Gastroesophageal sphincter (tissue), 4 donors: Measurements from ENCODE around the gene THAP8. TPM values are rescaled to one million over a fixed set of nuclear protein-coding genes. Genes with fewer than 3 reads are reported as not detected.
"Not testable (repeated sequence)": the region's sequence is repeated elsewhere in the genome, so short reads cannot be mapped to it uniquely, and the experiment has no call there.

Experiments
- ATAC-seq: fragments of 150-250 bp; one replicate; pipeline ENCODE4 v1.9.1; 2016; ENCODE audit warnings: mild to moderate bottlenecking, moderate library complexity
- H3K27ac ChIP-seq, 4 donors: fragments of 200-600 bp; sonication (generic) in 3 of 4; 1 replicate in 3 of 4; 2 replicates in 1 of 4; pipeline ENCODE4 v1.5.1; 2016 to 2019
- H3K27me3 ChIP-seq: fragments of 200-600 bp; sonication (generic); one replicate; pipeline ENCODE4 v1.5.1; 2019
- H3K36me3 ChIP-seq, 2 donors: fragments of 200-600 bp; sonication (generic); one replicate each; pipeline ENCODE4 v1.5.1; 2019; ENCODE audit warnings: control low read depth in 1 of 2
- H3K4me1 ChIP-seq, 3 donors: fragments of 200-600 bp; sonication (generic); 1 replicate in 2 of 3; 2 replicates in 1 of 3; pipeline ENCODE4 v1.5.1; 2016 to 2019; ENCODE audit warnings: control low read depth in 2 of 3
- H3K4me3 ChIP-seq, 2 donors: fragments of 200-600 bp; sonication (generic); one replicate each; pipeline ENCODE4 v1.5.1; 2019; ENCODE audit warnings: mild to moderate bottlenecking in 1 of 2, moderate library complexity in 1 of 2
- H3K9me3 ChIP-seq, 3 donors: fragments of 200-600 bp; sonication (generic); one replicate each; pipeline ENCODE4 v1.5.1; 2017 to 2019; ENCODE audit warnings: control low read depth in 2 of 3
- EP300 ChIP-seq: sonication (generic); formaldehyde crosslinking; IDR thresholded peaks from one replicate; pipeline ENCODE4 v1.6.1; 2017; ENCODE audit warnings: antibody characterized with exemption, mild to moderate bottlenecking
- POLR2A ChIP-seq, 2 donors: fragments of 450-650 bp; IDR thresholded peaks; one replicate each; pipeline ENCODE4 v1.6.1; 2017; ENCODE audit warnings: antibody characterized with exemption in 2 of 2, mild to moderate bottlenecking in 2 of 2, moderate library complexity in 1 of 2
- POLR2AphosphoS5 ChIP-seq: sonication (generic); formaldehyde crosslinking; IDR thresholded peaks from one replicate; pipeline ENCODE4 v1.6.1; 2017; ENCODE audit warnings: antibody characterized with exemption
- WGBS, 2 donors: methylation state at CpG; one replicate each; pipeline ENCODE4 v1.1.5; 2018; ENCODE audit warnings: low coverage in 1 of 2; 5-methylcytosine and 5-hydroxymethylcytosine counted together
- total RNA-seq, 4 donors: library from RNA; depleted of rRNA; stranded (reverse); fragments of >200 nt; gene quantifications; one replicate each; pipeline ENCODE4 v1.1.0, GENCODE V29; 2016
- TF ChIP-seq, protein P1 (sequence below), 4 experiments: fragments of 200-600 bp in 2 of 4; fragments of 450-650 bp in 2 of 4; sonication (generic) in 1 of 4; IDR thresholded peaks; one replicate each; pipeline ENCODE4 v1.5.1; 2017 to 2019; ENCODE audit warnings: antibody characterized with exemption in 4 of 4, mild to moderate bottlenecking in 2 of 4, moderate library complexity in 2 of 4

THAP8 gene
- total RNA-seq, 4 donors from 2014 or later, result 5.3 to 16.8 (median 9.4) TPM

DNA sequence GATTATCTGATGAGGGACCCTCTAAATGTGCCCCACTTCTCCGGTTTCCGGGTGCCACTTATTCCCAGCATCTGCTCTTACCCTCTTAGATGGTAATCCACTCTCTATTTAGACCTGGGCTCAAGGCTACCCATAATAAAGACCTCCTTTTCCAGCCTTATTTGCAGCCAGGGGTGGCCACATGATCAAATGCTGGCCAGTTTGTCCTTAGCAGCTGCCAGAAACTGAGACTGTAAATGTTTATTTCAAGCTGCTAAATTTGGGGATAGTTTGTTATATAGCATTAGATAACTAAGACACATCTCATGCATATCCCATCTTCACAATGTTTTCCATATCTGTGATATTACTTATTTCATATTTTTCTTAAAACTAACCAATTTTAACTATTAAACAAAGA, 10.1 kb downstream of the THAP8 start:
- Histone ChIP-seq H3K4me3 (no peak overlapping the region), H3K36me3 (peaks cover 0 to 13% of the 10 kb centered on the region in 2 donors), H3K27ac (peak overlapping the region; percentile 1 to 79 (median 74)), H3K27me3 (no peaks in the 10 kb centered on the region), H3K4me1 (peaks cover 0 to 74% (median 4%) of the 10 kb centered on the region in 3 donors), H3K9me3 (no peaks in the 10 kb centered on the region)
- 68 to 75% methylated on average over 2 of the region's 2 CpGs for WGBS, 2 donors
- TF ChIP-seq POLR2AphosphoS5 (no peak), EP300 (no peak), POLR2A (IDR thresholded peaks at IDR 0.05) (no peak)
- TF ChIP-seq, protein P1, sequence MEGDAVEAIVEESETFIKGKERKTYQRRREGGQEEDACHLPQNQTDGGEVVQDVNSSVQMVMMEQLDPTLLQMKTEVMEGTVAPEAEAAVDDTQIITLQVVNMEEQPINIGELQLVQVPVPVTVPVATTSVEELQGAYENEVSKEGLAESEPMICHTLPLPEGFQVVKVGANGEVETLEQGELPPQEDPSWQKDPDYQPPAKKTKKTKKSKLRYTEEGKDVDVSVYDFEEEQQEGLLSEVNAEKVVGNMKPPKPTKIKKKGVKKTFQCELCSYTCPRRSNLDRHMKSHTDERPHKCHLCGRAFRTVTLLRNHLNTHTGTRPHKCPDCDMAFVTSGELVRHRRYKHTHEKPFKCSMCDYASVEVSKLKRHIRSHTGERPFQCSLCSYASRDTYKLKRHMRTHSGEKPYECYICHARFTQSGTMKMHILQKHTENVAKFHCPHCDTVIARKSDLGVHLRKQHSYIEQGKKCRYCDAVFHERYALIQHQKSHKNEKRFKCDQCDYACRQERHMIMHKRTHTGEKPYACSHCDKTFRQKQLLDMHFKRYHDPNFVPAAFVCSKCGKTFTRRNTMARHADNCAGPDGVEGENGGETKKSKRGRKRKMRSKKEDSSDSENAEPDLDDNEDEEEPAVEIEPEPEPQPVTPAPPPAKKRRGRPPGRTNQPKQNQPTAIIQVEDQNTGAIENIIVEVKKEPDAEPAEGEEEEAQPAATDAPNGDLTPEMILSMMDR (IDR thresholded peaks at IDR 0.05), result no peak
- ATAC-seq, result no peak

DNA sequence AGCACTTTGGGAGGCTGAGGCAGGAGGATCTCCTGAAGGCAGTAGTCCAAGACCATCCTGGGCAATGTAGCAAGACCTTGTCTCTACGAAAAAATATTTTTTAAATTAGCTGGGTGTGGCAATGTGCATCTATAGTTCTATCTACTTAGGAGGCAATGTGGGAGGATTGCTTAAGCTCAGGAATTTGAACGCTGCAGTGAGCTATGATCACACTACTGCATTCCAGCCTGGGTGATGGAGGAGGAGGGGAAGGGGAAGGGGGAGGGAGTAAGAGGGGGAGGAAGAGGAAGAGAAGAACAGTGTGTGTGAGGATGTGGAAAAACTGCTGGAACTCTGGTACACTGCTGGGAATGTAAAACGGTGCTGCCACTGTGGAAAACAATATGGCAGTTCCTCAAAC, 12.3 kb downstream of the THAP8 start:
- H3K4me1 ChIP-seq, result peaks cover 0 to 61% (median 4%) of the 10 kb centered on the region in 3 donors
- peak; percentile 92 for ATAC-seq
- WGBS, 2 donors, result 0 to 11% methylated on average over 3 of the region's 3 CpGs

DNA sequence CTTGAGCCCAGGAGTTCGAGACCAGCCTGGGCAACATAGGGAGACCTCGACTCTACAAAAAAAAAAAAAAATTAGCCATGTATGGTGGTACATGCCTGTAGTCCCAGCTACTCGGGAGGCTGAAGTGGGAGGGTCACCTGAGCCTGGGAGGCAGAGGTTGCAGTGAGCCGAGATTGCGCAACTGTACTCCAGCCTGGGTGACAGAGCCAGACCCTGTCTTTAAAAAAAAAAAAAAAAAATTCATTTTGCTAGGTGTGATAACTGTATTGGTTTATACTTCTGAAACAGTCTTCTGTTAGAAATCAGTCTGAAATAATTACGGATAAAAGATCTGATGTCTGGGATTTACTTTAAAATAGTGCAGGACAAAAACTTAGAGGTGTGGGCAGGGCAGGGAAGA, 13.0 kb downstream of the THAP8 start:
- H3K4me1 ChIP-seq, result peaks cover 0 to 53% (median 4%) of the 10 kb centered on the region in 3 donors
- H3K4me3 ChIP-seq, ATAC-seq, H3K27me3 ChIP-seq, H3K9me3 ChIP-seq: not testable (repeated sequence)
- 85% methylated on average over 6 of the region's 6 CpGs for WGBS, 2 donors
- peak overlapping the region; percentile 30 to 79 (median 74) for H3K27ac ChIP-seq
- peaks cover 0 to 31% of the 10 kb centered on the region in 2 donors for H3K36me3 ChIP-seq

More for the DNA sequence above, 12.3 kb downstream of the THAP8 start:
- Histone ChIP-seq H3K36me3 (peaks cover 0 to 31% of the 10 kb centered on the region in 2 donors), H3K9me3 (no peaks in the 10 kb centered on the region), H3K4me3 (no peak overlapping the region), H3K27ac (peak overlapping the region; percentile 55 to 79 (median 74)), H3K27me3 (no peaks in the 10 kb centered on the region)
- peak; percentile 56 for TF ChIP-seq POLR2AphosphoS5
- TF ChIP-seq, protein P1 (IDR thresholded peaks at IDR 0.05), result no peak

DNA sequence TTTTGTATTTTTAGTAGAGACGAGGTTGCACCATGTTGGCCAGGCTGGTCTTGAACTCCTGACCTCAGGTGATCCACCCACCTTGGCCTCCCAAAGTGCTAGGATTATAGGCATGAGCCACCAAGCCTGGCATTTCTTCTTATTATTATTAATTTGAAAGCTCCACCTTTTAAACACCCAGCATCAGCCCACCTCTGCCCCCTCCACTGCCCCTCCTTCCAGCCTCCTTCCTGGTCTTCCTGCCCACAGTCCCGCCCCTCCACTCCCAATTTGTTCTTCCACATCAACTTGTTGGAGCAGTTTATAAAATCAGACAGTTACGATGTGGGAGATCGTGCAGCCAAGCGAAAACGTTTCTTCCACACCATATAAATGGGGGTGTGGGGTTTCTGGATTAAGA, 13.6 kb downstream of the THAP8 start:
- Histone ChIP-seq H3K4me1 (peaks cover 0 to 49% (median 4%) of the 10 kb centered on the region in 3 donors), H3K36me3 (peaks cover 0 to 31% of the 10 kb centered on the region in 2 donors), H3K27ac (peak overlapping the region in 2 of 4 donors; percentile 73 to 76), H3K27me3 (no peaks in the 10 kb centered on the region), H3K4me3 (no peak overlapping the region), H3K9me3 (no peaks in the 10 kb centered on the region)
- 80% methylated on average over 5 of the region's 6 CpGs; no CpG with 5 or more reads in 1 of the 2 donors for WGBS, 2 donors
- no peak for ATAC-seq
- TF ChIP-seq, protein P1 (IDR thresholded peaks at IDR 0.05), result no peak
- TF ChIP-seq EP300 (no peak), POLR2AphosphoS5 (no peak), POLR2A (IDR thresholded peaks at IDR 0.05) (no peak)

- Histone ChIP-seq H3K27me3 (no peaks in the 10 kb centered on the region), H3K4me3 (peak within 1 kb of the TSS; percentile 74 to 86), H3K4me1 (peaks cover 0 to 37% (median 5%) of the 10 kb centered on the region in 3 donors), H3K36me3 (peaks cover 0 to 23% of the 10 kb centered on the region in 2 donors), H3K27ac (peak within 1 kb of the TSS; percentile 58 to 88 (median 82)), H3K9me3 (no peaks in the 10 kb centered on the region)
- peak; percentile 87 for ATAC-seq
- 0 to 5% methylated on average over 6 to 10 of the region's 51 CpGs for WGBS, 2 donors
- peak; percentile 14 for TF ChIP-seq POLR2AphosphoS5
- no peak for TF ChIP-seq EP300
- TF ChIP-seq, protein P1 (IDR thresholded peaks at IDR 0.05), result peak in 3 of 4 experiments; percentile 24 to 38 (median 35)
Measured at GRCh38 chr19:36032251-36033104, 21.6 kb downstream of the THAP8 start, which contains the start of gene CLIP3. CLIP3 (minus strand) TSS chr19:36032873; CDS start chr19:36032357, 516 bp downstream.
